Measurements from ENCODE around the gene COQ4.

COQ4 gene

GRCh38 chr9:128280084-128280622, 42.5 kb upstream of the COQ4 start:
- in situ Hi-C loops (cut with HindIII; ENCODE audit: low sequenced_read_pairs), result no loop called here
- no peak for DNase-seq (ENCODE audit: low read depth, low spot score)
- TF ChIP-seq CTCF (IDR thresholded peaks at IDR 0.05; ENCODE audit: low read depth, low read length), result no peak
- H3K4me3 ChIP-seq (ENCODE audit: low read depth, low read length), result no peak overlapping the region

- no peak for TF ChIP-seq CTCF (IDR thresholded peaks at IDR 0.05; ENCODE audit: low read depth, low read length)
- peak; percentile 46 for DNase-seq (ENCODE audit: low read depth, low spot score)
- in situ Hi-C loops (cut with HindIII; ENCODE audit: low sequenced_read_pairs), result no loop called here
- H3K4me3 ChIP-seq (ENCODE audit: low read depth, low read length), result no peak overlapping the region
These were observed 40.1 kb upstream of the COQ4 start for GRCh38 chr9:128282500-128282899.

GRCh38 chr9:128285033-128285784, 37.4 kb upstream of the COQ4 start:
- H3K4me3 ChIP-seq (ENCODE audit: low read depth, low read length), result no peak overlapping the region
- no peak for TF ChIP-seq CTCF (IDR thresholded peaks at IDR 0.05; ENCODE audit: low read depth, low read length)
- no peak for DNase-seq (ENCODE audit: low read depth, low spot score)
- in situ Hi-C loops (cut with HindIII; ENCODE audit: low sequenced_read_pairs), result no loop called here

GRCh38 chr9:128286440-128286839, 36.2 kb upstream of the COQ4 start:
- DNase-seq (ENCODE audit: low read depth, low spot score), result peak; percentile 66
- no peak for TF ChIP-seq CTCF (IDR thresholded peaks at IDR 0.05; ENCODE audit: low read depth, low read length)
- in situ Hi-C loops (cut with HindIII; ENCODE audit: low sequenced_read_pairs), result no loop called here
- H3K4me3 ChIP-seq (ENCODE audit: low read depth, low read length), result no peak overlapping the region

- no peak for TF ChIP-seq CTCF (IDR thresholded peaks at IDR 0.05; ENCODE audit: low read depth, low read length)
- in situ Hi-C loops (cut with HindIII; ENCODE audit: low sequenced_read_pairs), result no loop called here
- no peak for DNase-seq (ENCODE audit: low read depth, low spot score)
- no peak overlapping the region for H3K4me3 ChIP-seq (ENCODE audit: low read depth, low read length)
These were observed 34.2 kb upstream of the COQ4 start for GRCh38 chr9:128288273-128289004.

GRCh38 chr9:128292009-128292408, 30.6 kb upstream of the COQ4 start:
- in situ Hi-C loops (cut with HindIII; ENCODE audit: low sequenced_read_pairs), result no loop called here
- DNase-seq (ENCODE audit: low read depth, low spot score), result no peak
- no peak for TF ChIP-seq CTCF (IDR thresholded peaks at IDR 0.05; ENCODE audit: low read depth, low read length)
- no peak overlapping the region for H3K4me3 ChIP-seq (ENCODE audit: low read depth, low read length)

Measured in astrocyte of the spinal cord (primary cell).